GM12874 (cell line): Measurements from ENCODE around the gene COL9A3.

Experiments
- TF ChIP-seq, protein P1 (sequence below): IDR thresholded peaks from 2 replicates; pipeline ENCODE4 v1.5.1; 2011; ENCODE audit warnings: low read depth, mild to moderate bottlenecking, control low read depth, low read length, moderate library complexity; ENCODE audit not compliant: insufficient read depth

COL9A3 gene

DNA sequence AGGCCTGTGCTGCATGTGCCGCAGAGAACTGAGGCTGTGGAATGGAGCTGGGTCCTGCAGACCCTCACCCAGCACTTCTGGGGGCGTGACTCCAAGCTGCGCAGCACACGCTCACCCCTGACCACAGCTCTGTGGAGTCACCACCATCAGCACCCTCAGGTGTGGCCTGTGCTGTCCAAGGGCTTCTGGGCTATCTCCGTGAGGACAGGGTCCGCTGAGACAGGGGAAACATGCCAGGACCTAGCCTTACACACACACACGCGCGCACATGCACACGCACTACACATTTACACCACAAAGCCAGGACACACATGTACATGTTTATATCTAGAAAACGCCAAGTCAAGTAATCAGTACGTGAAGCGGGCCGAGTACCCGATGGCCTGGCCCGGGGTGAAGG, 71.6 kb downstream of the COL9A3 start:
- TF ChIP-seq, protein P1, sequence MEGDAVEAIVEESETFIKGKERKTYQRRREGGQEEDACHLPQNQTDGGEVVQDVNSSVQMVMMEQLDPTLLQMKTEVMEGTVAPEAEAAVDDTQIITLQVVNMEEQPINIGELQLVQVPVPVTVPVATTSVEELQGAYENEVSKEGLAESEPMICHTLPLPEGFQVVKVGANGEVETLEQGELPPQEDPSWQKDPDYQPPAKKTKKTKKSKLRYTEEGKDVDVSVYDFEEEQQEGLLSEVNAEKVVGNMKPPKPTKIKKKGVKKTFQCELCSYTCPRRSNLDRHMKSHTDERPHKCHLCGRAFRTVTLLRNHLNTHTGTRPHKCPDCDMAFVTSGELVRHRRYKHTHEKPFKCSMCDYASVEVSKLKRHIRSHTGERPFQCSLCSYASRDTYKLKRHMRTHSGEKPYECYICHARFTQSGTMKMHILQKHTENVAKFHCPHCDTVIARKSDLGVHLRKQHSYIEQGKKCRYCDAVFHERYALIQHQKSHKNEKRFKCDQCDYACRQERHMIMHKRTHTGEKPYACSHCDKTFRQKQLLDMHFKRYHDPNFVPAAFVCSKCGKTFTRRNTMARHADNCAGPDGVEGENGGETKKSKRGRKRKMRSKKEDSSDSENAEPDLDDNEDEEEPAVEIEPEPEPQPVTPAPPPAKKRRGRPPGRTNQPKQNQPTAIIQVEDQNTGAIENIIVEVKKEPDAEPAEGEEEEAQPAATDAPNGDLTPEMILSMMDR: no peak

DNA sequence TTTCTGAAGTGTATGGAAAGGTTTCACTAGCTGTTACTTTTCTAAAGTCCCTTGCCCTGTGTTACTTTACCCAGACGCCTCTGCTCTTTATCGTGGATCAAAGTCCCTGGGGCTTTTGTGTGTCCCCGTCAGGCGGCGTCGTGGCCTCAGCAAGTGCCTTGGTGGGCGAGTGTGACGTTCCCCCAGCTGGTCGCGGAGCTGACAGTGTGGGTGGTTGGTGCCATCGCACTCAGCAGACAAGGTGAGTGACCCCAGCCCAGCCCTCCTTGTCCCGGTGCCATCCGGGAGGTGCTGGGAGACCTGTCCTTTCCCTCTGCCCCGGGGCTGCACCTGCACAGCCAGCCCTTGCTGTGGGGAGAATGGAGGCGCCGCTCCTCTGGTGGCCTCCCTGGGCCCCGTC, 72.1 kb downstream of the COL9A3 start:
- TF ChIP-seq, protein P1: no peak

- TF ChIP-seq, protein P1: no peak
Observed at GRCh38 chr20:62889411-62889810, 72.6 kb downstream of the COL9A3 start.

DNA sequence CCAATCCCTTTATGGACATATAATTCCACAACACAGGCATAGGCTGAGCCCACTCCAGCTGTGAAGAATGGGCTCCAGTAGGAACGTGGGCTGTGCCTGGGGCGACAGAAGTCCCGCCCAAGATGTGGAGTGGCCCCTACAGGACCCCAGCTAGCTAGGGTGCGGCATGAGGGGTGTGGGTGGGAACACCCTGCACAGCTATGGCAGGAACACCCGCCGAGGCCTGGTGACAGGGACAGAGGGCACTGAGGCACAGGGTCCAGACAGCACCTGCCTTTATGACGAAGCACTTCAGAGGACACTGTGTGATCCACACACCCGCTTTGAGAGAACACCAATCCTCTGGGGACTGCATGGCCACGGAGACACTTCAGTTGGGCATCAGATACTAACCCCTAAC, 73.0 kb downstream of the COL9A3 start:
- TF ChIP-seq, protein P1: no peak

- TF ChIP-seq, protein P1: no peak
Observed at GRCh38 chr20:62890444-62890843, 73.6 kb downstream of the COL9A3 start.
